Neural progenitor cell (in vitro differentiated cells): ENCODE results near the gene EFCAB11. TPM values are rescaled to one million over a fixed set of nuclear protein-coding genes. Genes with fewer than 3 reads are reported as not detected.

Experiments used
- DNase-seq: peaks from one replicate; pipeline ENCODE4 v3.0.0-alpha.2; 2016; ENCODE audit warnings: low spot score
- H2AFZ ChIP-seq: fragments of 200-600 bp; sonication (generic); replicated peaks from 2 replicates; pipeline ENCODE4 v1.6.1; 2016; ENCODE audit warnings: antibody characterized with exemption
- H3F3A ChIP-seq: fragments of 200-600 bp; sonication (generic); 2 replicates; pipeline ENCODE4 v1.6.1; 2016; ENCODE audit warnings: antibody characterized with exemption, low read depth
- H3K27ac ChIP-seq: fragments of 200-600 bp; sonication (generic); 2 replicates; pipeline ENCODE4 v1.5.1; 2016; ENCODE audit warnings: mild to moderate bottlenecking
- H3K27me3 ChIP-seq: fragments of 200-600 bp; sonication (generic); 2 replicates; pipeline ENCODE4 v1.6.1; 2016; ENCODE audit warnings: mild to moderate bottlenecking, moderate library complexity
- H3K36me3 ChIP-seq: fragments of 200-600 bp; sonication (generic); 2 replicates; pipeline ENCODE4 v1.5.1; 2016
- H3K4me1 ChIP-seq: fragments of 200-600 bp; sonication (generic); 2 replicates; pipeline ENCODE4 v1.6.1; 2016; ENCODE audit warnings: mixed run types
- H3K4me2 ChIP-seq: fragments of 200-600 bp; sonication (generic); 2 replicates; pipeline ENCODE4 v1.6.1; 2016
- H3K4me3 ChIP-seq: fragments of 200-600 bp; sonication (generic); 2 replicates; pipeline ENCODE4 v1.5.1; 2016
- H3K79me2 ChIP-seq: fragments of 200-600 bp; sonication (generic); 2 replicates; pipeline ENCODE4 v1.6.1; 2016; ENCODE audit warnings: low read depth
- H3K9ac ChIP-seq: fragments of 200-600 bp; sonication (generic); 2 replicates; pipeline ENCODE4 v1.6.1; 2016
- H3K9me3 ChIP-seq: fragments of 200-600 bp; sonication (generic); 2 replicates; pipeline ENCODE4 v1.5.1; 2016; ENCODE audit warnings: low read depth
- H4K20me1 ChIP-seq: fragments of 200-600 bp; sonication (generic); 2 replicates; pipeline ENCODE4 v1.6.1; 2016; ENCODE audit warnings: low read depth
- H3K27ac Mint-ChIP-seq: 3 replicates; pipeline ENCODE4 v1.8.0; 2021; ENCODE audit warnings: mixed read lengths
- H3K27me3 Mint-ChIP-seq: 2 replicates; pipeline ENCODE4 v1.8.0; 2022; ENCODE audit warnings: low read depth, mild to moderate bottlenecking, inconsistent platforms, moderate library complexity, mixed read lengths; ENCODE audit not compliant: insufficient read depth
- H3K36me3 Mint-ChIP-seq: 3 replicates; pipeline ENCODE4 v1.8.0; 2021; ENCODE audit warnings: mixed read lengths
- H3K4me1 Mint-ChIP-seq: 3 replicates; pipeline ENCODE4 v1.8.0; 2021; ENCODE audit warnings: mixed read lengths
- H3K4me3 Mint-ChIP-seq: 3 replicates; pipeline ENCODE4 v1.8.0; 2021; ENCODE audit warnings: mild to moderate bottlenecking, moderate library complexity, mixed read lengths
- H3K9me3 Mint-ChIP-seq: 3 replicates; pipeline ENCODE4 v1.8.0; 2020; ENCODE audit warnings: mixed read lengths
- CTCF ChIP-seq: fragments of 200-600 bp; sonication (generic); IDR thresholded peaks from 2 replicates; pipeline ENCODE4 v1.5.1; 2017; ENCODE audit warnings: antibody characterized with exemption, mild to moderate bottlenecking
- EZH2 ChIP-seq: fragments of 200-600 bp; sonication (generic); IDR thresholded peaks from 2 replicates; pipeline ENCODE4 v1.6.1; 2017; ENCODE audit warnings: antibody characterized with exemption, mild to moderate bottlenecking, moderate library complexity
- EZH2phosphoT487 ChIP-seq: fragments of 200-600 bp; sonication (generic); IDR thresholded peaks from 2 replicates; pipeline ENCODE4 v1.6.1; 2017; ENCODE audit warnings: antibody characterized with exemption
- total RNA-seq: library from RNA; depleted of rRNA; stranded (reverse); fragments of >200 nt; gene quantifications from 2 replicates; pipeline ENCODE4 v1.2.3, GENCODE V29; 2015; ENCODE audit warnings: low replicate concordance

Gene EFCAB11
- 20.0 and 27.6 TPM in 2 replicates for total RNA-seq

GRCh38 chr14:89954070-89955021 is at the start of gene EFCAB11:
TSS of gene EFCAB11 (minus strand) at chr14:89954730. CDS start at chr14:89954660, 70 bp downstream.
- peak within 1 kb of the TSS; percentile 90 for H3K4me3 ChIP-seq
- H3K27me3 ChIP-seq: no peaks in the 10 kb centered on the region
- H3K9ac ChIP-seq: peak within 1 kb of the TSS; percentile 30
- H3K4me1 ChIP-seq: peaks cover 13% of the 10 kb centered on the region
- Mint-ChIP-seq H3K27ac (peak within 1 kb of the TSS; percentile 89), H3K36me3 (peaks cover 5% of the 10 kb centered on the region), H3K4me3 (peak within 1 kb of the TSS; percentile 96), H3K9me3 (no peaks in the 10 kb centered on the region), H3K4me1 (peaks cover 36% of the 10 kb centered on the region), H3K27me3 (no peaks in the 10 kb centered on the region)
- peaks cover 8% of the 10 kb centered on the region for H3F3A ChIP-seq
- peaks cover 34% of the 10 kb centered on the region for H3K79me2 ChIP-seq
- H3K9me3 ChIP-seq: no peaks in the 10 kb centered on the region
- H3K27ac ChIP-seq: peak within 1 kb of the TSS; percentile 48
- peaks cover 19% of the 10 kb centered on the region for H4K20me1 ChIP-seq
- peak within 1 kb of the TSS; percentile 93 for H3K4me2 ChIP-seq
- peak; percentile 99 for DNase-seq
- TF ChIP-seq EZH2phosphoT487 (no peak), CTCF (peak; percentile 40)
- H2AFZ ChIP-seq: peak within 1 kb of the TSS; percentile 80
- H3K36me3 ChIP-seq: no peaks in the 10 kb centered on the region

- Histone ChIP-seq H3F3A (no peaks in the 10 kb centered on the region), H2AFZ (no peak overlapping the region), H3K36me3 (no peaks in the 10 kb centered on the region), H3K4me3 (no peak overlapping the region), H3K9me3 (no peaks in the 10 kb centered on the region), H3K4me2 (no peak overlapping the region), H3K27me3 (no peaks in the 10 kb centered on the region), H3K9ac (no peak overlapping the region), H3K27ac (no peak overlapping the region), H3K79me2 (no peaks in the 10 kb centered on the region), H4K20me1 (peaks cover 5% of the 10 kb centered on the region), H3K4me1 (no peaks in the 10 kb centered on the region)
- Mint-ChIP-seq H3K4me1 (no peaks in the 10 kb centered on the region), H3K9me3 (no peaks in the 10 kb centered on the region), H3K4me3 (no peak overlapping the region), H3K27ac (no peak overlapping the region), H3K36me3 (peaks cover 12% of the 10 kb centered on the region), H3K27me3 (peaks cover 2% of the 10 kb centered on the region)
- TF ChIP-seq EZH2 (no peak), EZH2phosphoT487 (no peak), CTCF (no peak)
- DNase-seq: no peak
These were observed 49.2 kb upstream of the EFCAB11 start for GRCh38 chr14:90003526-90004307.

- no peak overlapping the region for H3K4me3 ChIP-seq
- no peaks in the 10 kb centered on the region for H3K9me3 Mint-ChIP-seq
- H2AFZ ChIP-seq: no peak overlapping the region
- no peaks in the 10 kb centered on the region for H3K27me3 ChIP-seq
- H3K4me1 Mint-ChIP-seq: no peaks in the 10 kb centered on the region
- H4K20me1 ChIP-seq: peaks cover 5% of the 10 kb centered on the region
- H3K27me3 Mint-ChIP-seq: peaks cover 2% of the 10 kb centered on the region
- DNase-seq: no peak
- no peak overlapping the region for H3K4me2 ChIP-seq
- no peaks in the 10 kb centered on the region for H3K4me1 ChIP-seq
- no peaks in the 10 kb centered on the region for H3K79me2 ChIP-seq
- H3K9me3 ChIP-seq: no peaks in the 10 kb centered on the region
- TF ChIP-seq EZH2phosphoT487: no peak
- no peak for TF ChIP-seq EZH2
- no peak overlapping the region for H3K27ac Mint-ChIP-seq
- H3F3A ChIP-seq: no peaks in the 10 kb centered on the region
- no peak overlapping the region for H3K4me3 Mint-ChIP-seq
- H3K36me3 ChIP-seq: peaks cover 8% of the 10 kb centered on the region
- no peak overlapping the region for H3K9ac ChIP-seq
- H3K27ac ChIP-seq: no peak overlapping the region
- H3K36me3 Mint-ChIP-seq: peaks cover 15% of the 10 kb centered on the region
These were observed 46.4 kb upstream of the EFCAB11 start for GRCh38 chr14:90000935-90001334.
